Measurements from ENCODE around the gene RIPOR3.

The RIPOR3 gene

DNA sequence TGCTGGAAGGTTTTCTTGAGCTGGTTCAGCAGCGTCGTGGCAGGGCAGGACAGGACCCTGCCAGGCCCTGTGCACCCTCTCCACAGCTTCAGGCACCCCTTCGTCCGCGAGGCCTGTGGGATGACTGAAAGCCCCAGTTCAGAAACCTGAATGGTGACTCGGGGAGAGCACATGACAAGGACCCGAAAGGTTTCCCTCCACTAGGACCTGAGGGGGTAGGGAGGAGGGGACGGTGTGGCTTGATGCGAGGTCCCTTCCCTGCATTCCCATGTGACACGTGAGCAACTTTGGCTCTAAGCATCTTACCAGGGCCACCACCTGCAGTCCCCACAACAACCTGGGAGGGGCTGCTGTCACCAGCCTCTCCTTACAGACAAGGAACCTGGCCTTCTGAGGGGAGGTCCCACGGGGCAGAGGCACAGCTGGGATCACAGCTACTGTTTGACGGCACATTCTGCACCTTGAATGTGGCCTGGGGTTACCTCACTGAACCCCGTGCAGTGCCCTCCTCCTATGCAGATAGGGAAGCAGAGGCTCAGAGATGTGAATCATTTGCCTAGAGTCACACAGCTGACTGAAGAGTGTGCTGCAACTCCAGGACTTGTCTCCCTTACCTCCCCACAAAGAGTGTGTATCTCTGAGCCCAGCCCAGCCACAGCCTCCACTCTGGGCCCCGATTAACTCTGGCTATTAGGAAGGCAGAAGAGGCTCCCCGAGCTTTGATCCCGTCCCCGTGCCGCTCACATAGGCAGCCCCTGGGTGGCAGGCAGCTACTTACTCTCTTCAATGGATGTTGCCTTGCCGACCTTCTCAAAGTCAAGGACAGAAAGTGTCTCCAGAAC, 96.5 kb downstream of the RIPOR3 start:
- TF ChIP-seq, protein P1, sequence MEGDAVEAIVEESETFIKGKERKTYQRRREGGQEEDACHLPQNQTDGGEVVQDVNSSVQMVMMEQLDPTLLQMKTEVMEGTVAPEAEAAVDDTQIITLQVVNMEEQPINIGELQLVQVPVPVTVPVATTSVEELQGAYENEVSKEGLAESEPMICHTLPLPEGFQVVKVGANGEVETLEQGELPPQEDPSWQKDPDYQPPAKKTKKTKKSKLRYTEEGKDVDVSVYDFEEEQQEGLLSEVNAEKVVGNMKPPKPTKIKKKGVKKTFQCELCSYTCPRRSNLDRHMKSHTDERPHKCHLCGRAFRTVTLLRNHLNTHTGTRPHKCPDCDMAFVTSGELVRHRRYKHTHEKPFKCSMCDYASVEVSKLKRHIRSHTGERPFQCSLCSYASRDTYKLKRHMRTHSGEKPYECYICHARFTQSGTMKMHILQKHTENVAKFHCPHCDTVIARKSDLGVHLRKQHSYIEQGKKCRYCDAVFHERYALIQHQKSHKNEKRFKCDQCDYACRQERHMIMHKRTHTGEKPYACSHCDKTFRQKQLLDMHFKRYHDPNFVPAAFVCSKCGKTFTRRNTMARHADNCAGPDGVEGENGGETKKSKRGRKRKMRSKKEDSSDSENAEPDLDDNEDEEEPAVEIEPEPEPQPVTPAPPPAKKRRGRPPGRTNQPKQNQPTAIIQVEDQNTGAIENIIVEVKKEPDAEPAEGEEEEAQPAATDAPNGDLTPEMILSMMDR (IDR thresholded peaks at IDR 0.05) = no peak
- Histone ChIP-seq H3K27ac (no peak overlapping the region), H3K27me3 (peaks cover 7% of the 10 kb centered on the region), H3K4me3 (ENCODE audit: low read depth in 1 of 2, low read length in 1 of 2) (no peak overlapping the region), H3K9me3 (no peaks in the 10 kb centered on the region), H3K4me1 (ENCODE audit: control insufficient read depth in 1 of 2, insufficient read depth in 1 of 2, low read depth in 1 of 2, low read length in 1 of 2) (no peaks in the 10 kb centered on the region), H3K36me3 (peaks cover 27% of the 10 kb centered on the region)

DNA sequence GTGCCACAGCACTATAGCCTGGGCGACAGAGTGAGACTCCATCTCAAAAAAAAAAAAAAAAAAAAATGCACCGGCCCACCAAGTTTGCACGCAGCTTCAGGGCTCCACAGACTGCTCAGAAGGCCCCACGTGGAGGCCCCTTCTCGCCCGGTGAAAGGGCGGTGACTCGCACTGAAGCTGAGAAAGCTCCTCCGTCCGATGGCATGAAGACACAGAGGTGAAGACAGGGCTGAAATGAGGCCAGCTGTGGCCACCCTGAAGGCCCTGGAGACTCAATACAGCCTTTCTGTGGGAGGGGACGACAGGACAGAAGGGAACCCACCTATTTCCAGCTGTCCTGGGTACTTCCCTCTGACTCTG, 97.1 kb downstream of the RIPOR3 start:
- peaks cover 33% of the 10 kb centered on the region for H3K36me3 ChIP-seq
- H3K4me3 ChIP-seq (ENCODE audit: low read depth in 1 of 2, low read length in 1 of 2) = no peak overlapping the region
- no peak overlapping the region for H3K27ac ChIP-seq
- H3K4me1 ChIP-seq (ENCODE audit: control insufficient read depth in 1 of 2, insufficient read depth in 1 of 2, low read depth in 1 of 2, low read length in 1 of 2) = no peaks in the 10 kb centered on the region
- H3K9me3 ChIP-seq = no peaks in the 10 kb centered on the region
- peaks cover 7% of the 10 kb centered on the region for H3K27me3 ChIP-seq
- TF ChIP-seq, protein P1 (IDR thresholded peaks at IDR 0.05) = no peak

DNA sequence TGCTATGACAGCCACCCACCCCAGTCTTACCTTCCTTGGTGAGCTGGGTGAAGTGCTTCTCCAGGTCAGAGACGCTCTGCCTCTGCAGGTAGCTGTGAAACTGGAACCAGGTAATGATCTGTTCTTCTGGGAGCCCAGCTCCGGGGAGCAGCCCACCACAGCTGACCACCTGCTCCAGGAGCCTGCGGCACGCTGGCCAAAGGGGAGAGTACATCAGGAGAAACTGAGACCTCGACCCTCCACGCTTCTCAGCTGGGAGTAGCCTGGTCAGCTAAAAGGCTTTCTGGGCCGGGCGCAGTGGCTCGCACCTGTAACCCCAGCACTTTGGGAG, 98.4 kb downstream of the RIPOR3 start:
- TF ChIP-seq, protein P1 (IDR thresholded peaks at IDR 0.05) = no peak

DNA sequence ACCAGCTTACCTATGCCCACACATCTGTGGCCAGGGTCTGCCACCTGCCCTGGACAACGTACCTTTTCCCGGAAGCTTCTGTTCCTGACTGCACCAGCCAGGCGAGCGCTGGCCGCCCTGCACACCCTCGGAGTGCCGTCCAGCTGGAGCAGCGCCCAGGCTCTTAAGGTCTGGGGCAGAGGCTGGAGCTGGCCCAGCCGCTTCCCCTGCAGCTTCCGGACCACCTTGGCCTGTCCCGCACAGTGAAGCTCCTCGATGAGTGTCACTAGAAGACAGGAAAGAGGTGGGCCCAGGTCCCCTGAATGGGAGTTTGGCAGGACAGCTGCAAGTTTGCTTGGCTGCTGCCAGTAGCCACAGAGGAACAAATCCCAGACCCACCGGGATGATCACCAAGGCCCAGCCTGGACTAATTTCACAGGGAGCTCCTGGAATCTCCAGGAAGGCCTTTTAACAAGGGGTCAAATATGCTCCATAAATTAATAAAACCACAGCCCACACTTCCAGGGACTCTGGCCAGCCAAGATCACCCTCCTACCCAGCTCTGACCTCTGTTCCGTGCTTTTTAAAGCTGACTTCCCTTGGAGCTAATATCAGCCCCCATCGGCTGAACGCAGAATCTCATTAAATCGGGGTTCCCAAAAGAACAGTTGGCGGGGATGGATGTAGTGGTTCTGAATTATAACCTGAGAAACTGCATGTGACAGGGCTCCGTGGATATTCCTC, 98.9 kb downstream of the RIPOR3 start:
- H3K4me1 ChIP-seq (ENCODE audit: control insufficient read depth in 1 of 2, insufficient read depth in 1 of 2, low read depth in 1 of 2, low read length in 1 of 2) = no peaks in the 10 kb centered on the region
- TF ChIP-seq, protein P1 (IDR thresholded peaks at IDR 0.05) = no peak
- no peak overlapping the region for H3K4me3 ChIP-seq (ENCODE audit: low read depth in 1 of 2, low read length in 1 of 2)
- H3K27ac ChIP-seq = no peak overlapping the region
- H3K9me3 ChIP-seq = no peaks in the 10 kb centered on the region
- peaks cover 7% of the 10 kb centered on the region for H3K27me3 ChIP-seq
- peaks cover 42% of the 10 kb centered on the region for H3K36me3 ChIP-seq

More for the DNA sequence above, 98.4 kb downstream of the RIPOR3 start:
- Histone ChIP-seq H3K27ac (no peak overlapping the region), H3K9me3 (no peaks in the 10 kb centered on the region), H3K4me3 (ENCODE audit: low read depth in 1 of 2, low read length in 1 of 2) (no peak overlapping the region), H3K4me1 (ENCODE audit: control insufficient read depth in 1 of 2, insufficient read depth in 1 of 2, low read depth in 1 of 2, low read length in 1 of 2) (no peaks in the 10 kb centered on the region), H3K36me3 (peaks cover 37% of the 10 kb centered on the region), H3K27me3 (peaks cover 7% of the 10 kb centered on the region)

DNA sequence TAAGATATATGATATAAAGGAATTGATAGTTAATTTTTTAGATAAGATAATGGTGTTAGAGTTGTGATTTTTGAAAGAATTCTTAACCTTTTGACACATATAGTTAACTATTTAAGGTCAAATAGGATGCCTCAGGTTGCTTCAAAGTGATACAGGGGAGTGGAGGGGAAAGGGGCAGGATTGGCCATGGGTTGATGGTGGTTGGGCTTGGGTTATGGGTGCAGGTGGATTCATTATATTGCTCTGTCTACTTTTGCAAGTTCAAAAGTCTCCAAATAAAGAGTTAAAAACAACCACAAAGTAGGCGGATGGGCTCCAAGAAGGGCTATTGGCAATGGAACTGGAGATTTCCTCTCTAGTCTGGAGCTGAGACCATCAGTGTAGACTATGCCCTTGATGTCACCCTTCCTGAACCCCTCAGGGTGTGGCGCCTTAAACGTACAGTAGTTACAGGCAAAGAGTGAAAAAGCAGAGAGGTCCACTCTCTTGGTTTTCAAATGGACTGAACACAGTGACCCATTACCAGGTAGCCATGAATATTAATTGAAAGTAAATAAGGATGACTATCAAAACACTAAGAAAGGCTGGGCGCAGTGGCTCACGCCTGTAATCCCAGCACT, 100.0 kb downstream of the RIPOR3 start:
- peaks cover 7% of the 10 kb centered on the region for H3K27me3 ChIP-seq
- TF ChIP-seq, protein P1 (IDR thresholded peaks at IDR 0.05) = no peak
- no peak overlapping the region for H3K27ac ChIP-seq
- H3K4me3 ChIP-seq (ENCODE audit: low read depth in 1 of 2, low read length in 1 of 2) = no peak overlapping the region
- no peaks in the 10 kb centered on the region for H3K4me1 ChIP-seq (ENCODE audit: control insufficient read depth in 1 of 2, insufficient read depth in 1 of 2, low read depth in 1 of 2, low read length in 1 of 2)
- no peaks in the 10 kb centered on the region for H3K9me3 ChIP-seq
- peaks cover 53% of the 10 kb centered on the region for H3K36me3 ChIP-seq
